Measurements from ENCODE around the gene GTF3A.

Gene GTF3A

GRCh38 chr13:27449081-27449603 lies 24.7 kb downstream of the GTF3A start:
- no peak for DNase-seq

- DNase-seq: peak; percentile 95
Measured at GRCh38 chr13:27449936-27450828, 25.8 kb downstream of the GTF3A start, which contains the start of gene MTIF3. TSS of gene MTIF3 (minus strand) at chr13:27450564. CDS start at chr13:27440448, 10,116 bp downstream.

- peak; percentile 33 for DNase-seq
Measured at GRCh38 chr13:27450921-27451471, 26.6 kb downstream of the GTF3A start.

GRCh38 chr13:27455331-27455855 lies 31.0 kb downstream of the GTF3A start:
- DNase-seq: no peak

- no peak for DNase-seq
Measured at GRCh38 chr13:27461940-27462584, 37.6 kb downstream of the GTF3A start.

GRCh38 chr13:27463500-27463899 lies 39.1 kb downstream of the GTF3A start:
- DNase-seq: no peak

- no peak for DNase-seq
Measured at GRCh38 chr13:27465611-27466010, 41.2 kb downstream of the GTF3A start.

- DNase-seq: no peak
Measured at GRCh38 chr13:27466513-27466912, 42.1 kb downstream of the GTF3A start.

GRCh38 chr13:27470075-27470820 lies 45.8 kb downstream of the GTF3A start:
- DNase-seq: no peak

GRCh38 chr13:27472441-27472840 lies 48.0 kb downstream of the GTF3A start:
- no peak for DNase-seq

- no peak for DNase-seq
Measured at GRCh38 chr13:27472941-27473340, 48.5 kb downstream of the GTF3A start.

GRCh38 chr13:27474751-27475268 lies 50.4 kb downstream of the GTF3A start:
- no peak for DNase-seq

GRCh38 chr13:27476943-27477703 lies 52.7 kb downstream of the GTF3A start:
- no peak for DNase-seq

GRCh38 chr13:27481766-27482165 lies 57.3 kb downstream of the GTF3A start:
- no peak for DNase-seq

- no peak for DNase-seq
Measured at GRCh38 chr13:27482983-27483382, 58.6 kb downstream of the GTF3A start.

GRCh38 chr13:27483421-27483820 lies 59.0 kb downstream of the GTF3A start:
- DNase-seq: no peak

Measured in femur (tissue), 1 donor.